Brain microvascular endothelial cell (primary cell): ENCODE measurements around the gene CRYBG1.
"Not testable (repeated sequence)": the region's sequence is repeated elsewhere in the genome, so short reads cannot be mapped to it uniquely, and the experiment has no call there.

Experiments
- DNase-seq: peaks from one replicate; pipeline ENCODE4 v3.0.0-alpha.2; 2020
- H3K27ac ChIP-seq: fragments of 250-450 bp; sonication (Bioruptor Pico); 2 replicates; pipeline ENCODE4 v1.5.1; 2020; ENCODE audit warnings: mild to moderate bottlenecking, moderate library complexity
- H3K27me3 ChIP-seq: fragments of 250-450 bp; sonication (Bioruptor Pico); replicated peaks from 2 replicates; pipeline ENCODE4 v1.5.1; 2020; ENCODE audit warnings: mild to moderate bottlenecking
- H3K36me3 ChIP-seq: fragments of 250-450 bp; sonication (Bioruptor Pico); replicated peaks from 2 replicates; pipeline ENCODE4 v1.5.1; 2020; ENCODE audit warnings: mild to moderate bottlenecking
- H3K4me3 ChIP-seq: 2 replicates; pipeline ENCODE4 v1.5.1; 2011; ENCODE audit warnings: low read depth, mild to moderate bottlenecking, control low read depth, low read length, moderate library complexity
- CTCF ChIP-seq: IDR thresholded peaks from 2 replicates; pipeline ENCODE4 v1.5.1; 2011; ENCODE audit warnings: low read depth, mild to moderate bottlenecking, moderate library complexity, low read length, control low read depth, inconsistent platforms; ENCODE audit errors: missing control alignments
- in situ Hi-C: cut with HindIII; loops from 2 replicates; pipeline ENCODE4 v1.10.0; 2017; ENCODE audit warnings: low sequenced_read_pairs, low pct_ligation_motif_present

Gene CRYBG1

GRCh38 chr6:106397431-106397830 lies 36.9 kb downstream of the CRYBG1 start:
- no peak for TF ChIP-seq CTCF
- no peak for DNase-seq
- H3K4me3 ChIP-seq = no peak overlapping the region
- no peak overlapping the region for H3K27ac ChIP-seq
- no peaks in the 10 kb centered on the region for H3K27me3 ChIP-seq
- H3K36me3 ChIP-seq = no peaks in the 10 kb centered on the region
- in situ Hi-C loops = no loop called here

- H3K27me3 ChIP-seq = no peaks in the 10 kb centered on the region
- H3K36me3 ChIP-seq = no peaks in the 10 kb centered on the region
- TF ChIP-seq CTCF = no peak
- H3K27ac ChIP-seq = no peak overlapping the region
- DNase-seq = no peak
- H3K4me3 ChIP-seq = no peak overlapping the region
- in situ Hi-C loops = no loop called here
Measured at GRCh38 chr6:106398621-106399020, 38.1 kb downstream of the CRYBG1 start.

- H3K4me3 ChIP-seq, H3K27ac ChIP-seq, in situ Hi-C loops, H3K36me3 ChIP-seq, H3K27me3 ChIP-seq: not testable (repeated sequence)
- DNase-seq = peak; percentile 46
Measured at GRCh38 chr6:106405044-106405443, 44.5 kb downstream of the CRYBG1 start.

GRCh38 chr6:106411056-106411455 lies 50.5 kb downstream of the CRYBG1 start:
- no peak for DNase-seq
- no peak overlapping the region for H3K27ac ChIP-seq
- H3K27me3 ChIP-seq = peaks cover 4% of the 10 kb centered on the region
- no peaks in the 10 kb centered on the region for H3K36me3 ChIP-seq
- TF ChIP-seq CTCF = no peak
- no peak overlapping the region for H3K4me3 ChIP-seq
- in situ Hi-C loops = no loop called here

GRCh38 chr6:106411643-106412200 lies 51.2 kb downstream of the CRYBG1 start:
- in situ Hi-C loops = no loop called here
- no peak overlapping the region for H3K27ac ChIP-seq
- H3K27me3 ChIP-seq = peaks cover 4% of the 10 kb centered on the region
- no peak for DNase-seq
- no peak for TF ChIP-seq CTCF
- no peaks in the 10 kb centered on the region for H3K36me3 ChIP-seq
- H3K4me3 ChIP-seq = no peak overlapping the region

GRCh38 chr6:106413016-106413415 lies 52.5 kb downstream of the CRYBG1 start:
- no peak for DNase-seq
- no peak for TF ChIP-seq CTCF
- in situ Hi-C loops = no loop called here
- Histone ChIP-seq H3K27me3 (peaks cover 4% of the 10 kb centered on the region), H3K27ac (no peak overlapping the region), H3K36me3 (no peaks in the 10 kb centered on the region), H3K4me3 (no peak overlapping the region)
